HepG2 (cell line): ENCODE data around the gene NDUFB7. TPM values are rescaled to one million over a fixed set of nuclear protein-coding genes. Genes with fewer than 3 reads are reported as not detected.
A peak's percentile ranks its signal among the peaks of the same experiment; 100 is the strongest.

Experiments used
- FLYWCH1 ChIP-seq: sonication (generic); formaldehyde crosslinking; IDR thresholded peaks from 2 replicates; pipeline ENCODE4 v1.8.1; 2023; ENCODE audit warnings: mild to moderate bottlenecking, missing genetic modification reagents
- FOXO1 ChIP-seq: sonication (generic); formaldehyde crosslinking; IDR thresholded peaks from 2 replicates; pipeline ENCODE4 v1.4.0; 2020; ENCODE audit warnings: missing genetic modification reagents
- HMG20B ChIP-seq: conservative IDR thresholded peaks from 2 replicates; pipeline ENCODE4 v1.6.1; 2016; ENCODE audit warnings: missing genetic modification reagents, missing compliant biosample characterization
- SIX1 ChIP-seq: sonication (generic); formaldehyde crosslinking; IDR thresholded peaks from 2 replicates; pipeline ENCODE4 v1.4.0; 2020; ENCODE audit warnings: missing genetic modification reagents, borderline replicate concordance
- SNAI1 ChIP-seq: sonication (generic); formaldehyde crosslinking; IDR thresholded peaks from 2 replicates; pipeline ENCODE4 v1.5.0; 2020; ENCODE audit warnings: mild to moderate bottlenecking, missing genetic modification reagents, borderline replicate concordance
- SP4 ChIP-seq: sonication (generic); formaldehyde crosslinking; IDR thresholded peaks from 2 replicates; pipeline ENCODE4 v1.8.1; 2023; ENCODE audit warnings: mild to moderate bottlenecking, missing genetic modification reagents
- XRCC5 ChIP-seq: fragments of 200-400 bp; formaldehyde crosslinking; optimal IDR thresholded peaks from 2 replicates; pipeline ENCODE3; 2017; ENCODE audit warnings: mild to moderate bottlenecking, low read length
- ZNF264 ChIP-seq: sonication (generic); formaldehyde crosslinking; IDR thresholded peaks from 2 replicates; pipeline ENCODE4 v1.4.0; 2020; ENCODE audit warnings: missing genetic modification reagents
- ZNF558 ChIP-seq: sonication (generic); formaldehyde crosslinking; IDR thresholded peaks from 2 replicates; pipeline ENCODE4 v1.9.0; 2022; ENCODE audit warnings: mild to moderate bottlenecking, missing genetic modification reagents, borderline replicate concordance
- ZNF816 ChIP-seq: sonication (generic); formaldehyde crosslinking; IDR thresholded peaks from 2 replicates; pipeline ENCODE4 v1.8.0; 2022; ENCODE audit warnings: missing genetic modification reagents, mild to moderate bottlenecking, borderline replicate concordance
- polyA plus RNA-seq, 8 experiments: library from polyadenylated mRNA; depleted of rRNA in 3 of 8; stranded (reverse) in 7 of 8; unstranded in 1 of 8; fragments of >200 nt; fragmentation: Illumina TruSeq in 4 of 8; extraction: Trizol in 4 of 8; gene quantifications; 2 replicates each; pipeline versions ENCODE4 v1.2.1 to v1.2.3, GENCODE V29; 2011 to 2016; ENCODE audit warnings: low read depth in 4 of 8, missing spikeins in 1 of 8, mixed read lengths in 1 of 8; ENCODE audit not compliant: insufficient read depth in 1 of 8
- total RNA-seq, 5 experiments: library from RNA; depleted of rRNA; stranded (reverse); fragments of >200 nt; fragmentation: Illumina TruSeq; extraction: Trizol; gene quantifications; 2 replicates each; pipeline ENCODE4 v1.2.3, GENCODE V29; 2016; ENCODE audit warnings: low read depth in 1 of 5
- TF ChIP-seq, protein P1 (sequence below): sonication (generic); formaldehyde crosslinking; IDR thresholded peaks from 2 replicates; pipeline ENCODE4 v1.4.0; 2020; ENCODE audit warnings: missing genetic modification reagents, low read depth, mild to moderate bottlenecking, borderline replicate concordance
- TF ChIP-seq, protein P2 (sequence below): IDR thresholded peaks from 2 replicates; pipeline ENCODE4 v1.6.1; 2012; ENCODE audit warnings: low read depth, low read length, improper control_type of control experiment
- TF ChIP-seq, protein P3 (sequence below): sonication (generic); formaldehyde crosslinking; IDR thresholded peaks from 2 replicates; pipeline ENCODE4 v1.5.1; 2020; ENCODE audit warnings: mild to moderate bottlenecking, missing genetic modification reagents
- TF ChIP-seq, protein P4 (sequence below): sonication (generic); formaldehyde crosslinking; IDR thresholded peaks from 2 replicates; pipeline ENCODE4 v1.8.0; 2022; ENCODE audit warnings: missing genetic modification reagents, low read depth, mild to moderate bottlenecking, borderline replicate concordance
- TF ChIP-seq, protein P5 (sequence below): sonication (generic); formaldehyde crosslinking; IDR thresholded peaks from 2 replicates; pipeline ENCODE4 v1.5.0; 2020; ENCODE audit warnings: mild to moderate bottlenecking, missing genetic modification reagents
- TF ChIP-seq, protein P6 (sequence below): sonication (generic); formaldehyde crosslinking; IDR thresholded peaks from 2 replicates; pipeline ENCODE4 v1.5.0; 2020; ENCODE audit warnings: missing genetic modification reagents
- TF ChIP-seq, protein P7 (sequence below): sonication (generic); formaldehyde crosslinking; IDR thresholded peaks from 2 replicates; pipeline ENCODE4 v1.4.0; 2020; ENCODE audit warnings: missing genetic modification reagents

The NDUFB7 gene
- total and polyA plus RNA-seq, 2 of the 13 experiments (the other 11 are each of a cell fraction or from before 2014, with no cell fraction given) = 156 to 198 TPM

DNA sequence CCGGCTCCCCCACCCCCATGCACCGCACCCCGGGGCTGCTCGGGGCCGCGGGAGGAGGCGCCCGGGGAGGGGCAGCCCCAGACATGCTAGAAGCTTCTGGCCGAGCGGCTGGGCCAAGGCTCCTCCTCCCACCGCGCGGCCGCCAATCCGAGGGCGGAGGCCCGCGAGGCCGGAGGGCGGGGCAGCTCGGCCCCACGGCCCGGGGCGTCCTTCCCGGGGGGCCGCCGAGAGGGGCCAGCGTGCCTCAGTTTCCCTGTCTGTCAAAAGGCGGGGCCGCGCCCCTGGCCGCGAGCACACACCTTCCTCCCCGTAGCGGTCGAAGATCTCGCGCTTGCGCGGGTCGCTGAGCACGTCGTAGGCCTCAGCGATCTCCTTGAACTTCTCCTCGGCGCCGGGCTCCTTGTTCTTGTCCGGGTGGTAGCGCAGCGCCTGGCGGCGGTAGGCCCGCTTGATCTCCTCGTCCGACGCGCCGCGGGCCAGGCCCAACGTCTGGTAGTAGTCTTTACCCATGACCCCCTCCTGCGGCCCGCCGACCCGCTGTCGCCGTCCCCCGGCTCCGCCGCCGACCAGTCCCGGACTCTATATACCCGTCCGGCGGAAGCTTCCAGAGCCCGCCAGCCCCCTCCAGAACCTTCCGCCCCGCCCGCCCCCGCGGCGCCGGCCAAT, 53.9 kb downstream of the NDUFB7 start, which contains the start of gene DNAJB1 (continued):
- TF ChIP-seq, protein P1, sequence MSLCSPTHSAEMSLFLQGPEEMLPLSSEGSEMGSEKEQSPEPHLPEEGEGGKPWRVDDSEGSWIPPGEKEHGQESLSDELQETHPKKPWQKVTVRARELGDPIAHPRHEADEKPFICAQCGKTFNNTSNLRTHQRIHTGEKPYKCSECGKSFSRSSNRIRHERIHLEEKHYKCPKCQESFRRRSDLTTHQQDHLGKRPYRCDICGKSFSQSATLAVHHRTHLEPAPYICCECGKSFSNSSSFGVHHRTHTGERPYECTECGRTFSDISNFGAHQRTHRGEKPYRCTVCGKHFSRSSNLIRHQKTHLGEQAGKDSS (CRISPR knock-in tag) = 0 out of 2 replicates have a peak, but pooled peaks have one; percentile 44
- TF ChIP-seq SP4 (peak; percentile 30; the same call in 1 of the 2 replicates), XRCC5 (peak; percentile 5), FOXO1 (peak; percentile 38), FLYWCH1 (CRISPR knock-in tag) (no peak), ZNF558 (CRISPR knock-in tag) (peak; percentile 75; the same call in 1 of the 2 replicates), SNAI1 (CRISPR knock-in tag) (no peak), ZNF816 (CRISPR knock-in tag) (peak; percentile 88), ZNF264 (CRISPR knock-in tag) (0 out of 2 replicates have a peak, but pooled peaks have one; percentile 22), SIX1 (CRISPR knock-in tag) (no peak), HMG20B (CRISPR knock-in tag) (0 out of 2 replicates have a peak, but pooled peaks have one; percentile 12)
- TF ChIP-seq, protein P2, sequence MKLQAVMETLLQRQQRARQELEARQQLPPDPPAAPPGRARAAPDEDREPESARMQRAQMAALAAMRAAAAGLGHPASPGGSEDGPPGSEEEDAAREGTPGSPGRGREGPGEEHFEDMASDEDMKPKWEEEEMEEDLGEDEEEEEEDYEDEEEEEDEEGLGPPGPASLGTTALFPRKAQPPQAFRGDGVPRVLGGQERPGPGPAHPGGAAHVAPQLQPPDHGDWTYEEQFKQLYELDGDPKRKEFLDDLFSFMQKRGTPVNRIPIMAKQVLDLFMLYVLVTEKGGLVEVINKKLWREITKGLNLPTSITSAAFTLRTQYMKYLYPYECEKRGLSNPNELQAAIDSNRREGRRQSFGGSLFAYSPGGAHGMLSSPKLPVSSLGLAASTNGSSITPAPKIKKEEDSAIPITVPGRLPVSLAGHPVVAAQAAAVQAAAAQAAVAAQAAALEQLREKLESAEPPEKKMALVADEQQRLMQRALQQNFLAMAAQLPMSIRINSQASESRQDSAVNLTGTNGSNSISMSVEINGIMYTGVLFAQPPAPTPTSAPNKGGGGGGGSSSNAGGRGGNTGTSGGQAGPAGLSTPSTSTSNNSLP = no peak
- TF ChIP-seq, protein P3, sequence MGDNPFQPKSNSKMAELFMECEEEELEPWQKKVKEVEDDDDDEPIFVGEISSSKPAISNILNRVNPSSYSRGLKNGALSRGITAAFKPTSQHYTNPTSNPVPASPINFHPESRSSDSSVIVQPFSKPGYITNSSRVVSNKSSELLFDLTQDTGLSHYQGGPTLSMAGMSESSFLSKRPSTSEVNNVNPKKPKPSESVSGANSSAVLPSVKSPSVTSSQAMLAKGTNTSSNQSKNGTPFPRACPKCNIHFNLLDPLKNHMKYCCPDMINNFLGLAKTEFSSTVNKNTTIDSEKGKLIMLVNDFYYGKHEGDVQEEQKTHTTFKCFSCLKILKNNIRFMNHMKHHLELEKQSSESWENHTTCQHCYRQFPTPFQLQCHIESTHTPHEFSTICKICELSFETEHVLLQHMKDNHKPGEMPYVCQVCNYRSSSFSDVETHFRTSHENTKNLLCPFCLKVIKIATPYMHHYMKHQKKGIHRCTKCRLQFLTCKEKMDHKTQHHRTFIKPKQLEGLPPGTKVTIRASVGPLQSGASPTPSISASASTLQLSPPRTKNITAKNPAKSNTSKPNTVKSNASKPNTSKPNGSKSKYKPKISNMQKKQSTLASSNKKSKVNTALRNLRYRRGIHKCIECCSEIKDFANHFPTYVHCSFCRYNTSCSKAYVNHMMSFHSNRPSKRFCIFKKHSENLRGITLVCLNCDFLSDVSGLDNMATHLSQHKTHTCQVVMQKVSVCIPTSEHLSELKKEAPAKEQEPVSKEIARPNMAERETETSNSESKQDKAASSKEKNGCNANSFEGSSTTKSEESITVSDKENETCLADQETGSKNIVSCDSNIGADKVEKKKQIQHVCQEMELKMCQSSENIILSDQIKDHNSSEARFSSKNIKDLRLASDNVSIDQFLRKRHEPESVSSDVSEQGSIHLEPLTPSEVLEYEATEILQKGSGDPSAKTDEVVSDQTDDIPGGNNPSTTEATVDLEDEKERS (CRISPR knock-in tag) = no peak
- TF ChIP-seq, protein P4, sequence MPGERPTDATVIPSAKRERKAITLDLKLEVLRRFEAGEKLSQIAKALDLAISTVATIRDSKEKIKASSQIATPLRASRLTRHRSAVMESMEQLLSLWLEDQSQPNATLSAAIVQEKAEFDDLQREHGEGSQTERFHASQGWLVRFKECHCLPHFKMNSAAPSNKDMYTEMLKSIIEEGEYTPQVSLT = no peak; the same call in 1 of the 2 replicates
- TF ChIP-seq, protein P5, sequence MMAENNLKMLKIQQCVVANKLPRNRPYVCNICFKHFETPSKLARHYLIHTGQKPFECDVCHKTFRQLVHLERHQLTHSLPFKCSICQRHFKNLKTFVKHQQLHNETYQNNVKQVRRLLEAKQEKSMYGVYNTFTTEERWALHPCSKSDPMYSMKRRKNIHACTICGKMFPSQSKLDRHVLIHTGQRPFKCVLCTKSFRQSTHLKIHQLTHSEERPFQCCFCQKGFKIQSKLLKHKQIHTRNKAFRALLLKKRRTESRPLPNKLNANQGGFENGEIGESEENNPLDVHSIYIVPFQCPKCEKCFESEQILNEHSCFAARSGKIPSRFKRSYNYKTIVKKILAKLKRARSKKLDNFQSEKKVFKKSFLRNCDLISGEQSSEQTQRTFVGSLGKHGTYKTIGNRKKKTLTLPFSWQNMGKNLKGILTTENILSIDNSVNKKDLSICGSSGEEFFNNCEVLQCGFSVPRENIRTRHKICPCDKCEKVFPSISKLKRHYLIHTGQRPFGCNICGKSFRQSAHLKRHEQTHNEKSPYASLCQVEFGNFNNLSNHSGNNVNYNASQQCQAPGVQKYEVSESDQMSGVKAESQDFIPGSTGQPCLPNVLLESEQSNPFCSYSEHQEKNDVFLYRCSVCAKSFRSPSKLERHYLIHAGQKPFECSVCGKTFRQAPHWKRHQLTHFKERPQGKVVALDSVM (CRISPR knock-in tag) = peak; percentile 78; the same call in 1 of the 2 replicates
- TF ChIP-seq, protein P6, sequence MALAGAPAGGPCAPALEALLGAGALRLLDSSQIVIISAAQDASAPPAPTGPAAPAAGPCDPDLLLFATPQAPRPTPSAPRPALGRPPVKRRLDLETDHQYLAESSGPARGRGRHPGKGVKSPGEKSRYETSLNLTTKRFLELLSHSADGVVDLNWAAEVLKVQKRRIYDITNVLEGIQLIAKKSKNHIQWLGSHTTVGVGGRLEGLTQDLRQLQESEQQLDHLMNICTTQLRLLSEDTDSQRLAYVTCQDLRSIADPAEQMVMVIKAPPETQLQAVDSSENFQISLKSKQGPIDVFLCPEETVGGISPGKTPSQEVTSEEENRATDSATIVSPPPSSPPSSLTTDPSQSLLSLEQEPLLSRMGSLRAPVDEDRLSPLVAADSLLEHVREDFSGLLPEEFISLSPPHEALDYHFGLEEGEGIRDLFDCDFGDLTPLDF = peak; percentile 51; the same call in 1 of the 2 replicates
- TF ChIP-seq, protein P7, sequence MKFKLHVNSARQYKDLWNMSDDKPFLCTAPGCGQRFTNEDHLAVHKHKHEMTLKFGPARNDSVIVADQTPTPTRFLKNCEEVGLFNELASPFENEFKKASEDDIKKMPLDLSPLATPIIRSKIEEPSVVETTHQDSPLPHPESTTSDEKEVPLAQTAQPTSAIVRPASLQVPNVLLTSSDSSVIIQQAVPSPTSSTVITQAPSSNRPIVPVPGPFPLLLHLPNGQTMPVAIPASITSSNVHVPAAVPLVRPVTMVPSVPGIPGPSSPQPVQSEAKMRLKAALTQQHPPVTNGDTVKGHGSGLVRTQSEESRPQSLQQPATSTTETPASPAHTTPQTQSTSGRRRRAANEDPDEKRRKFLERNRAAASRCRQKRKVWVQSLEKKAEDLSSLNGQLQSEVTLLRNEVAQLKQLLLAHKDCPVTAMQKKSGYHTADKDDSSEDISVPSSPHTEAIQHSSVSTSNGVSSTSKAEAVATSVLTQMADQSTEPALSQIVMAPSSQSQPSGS = 0 out of 2 replicates have a peak, but pooled peaks have one; percentile 10
